HepG2 (cell line): ENCODE data around the gene REEP6. TPM values are rescaled to one million over a fixed set of nuclear protein-coding genes. Genes with fewer than 3 reads are reported as not detected.
A peak's percentile ranks its signal among the peaks of the same experiment; 100 is the strongest.

ENCODE experiments used
- ARID2 ChIP-seq: sonication (generic); formaldehyde crosslinking; IDR thresholded peaks from 2 replicates; pipeline ENCODE4 v1.8.1; 2022; ENCODE audit warnings: mild to moderate bottlenecking, missing genetic modification reagents, borderline replicate concordance
- CBFB ChIP-seq: sonication (generic); formaldehyde crosslinking; IDR thresholded peaks from 2 replicates; pipeline ENCODE4 v1.4.0; 2020; ENCODE audit warnings: missing genetic modification reagents
- IKZF4 ChIP-seq: sonication (generic); formaldehyde crosslinking; IDR thresholded peaks from 2 replicates; pipeline ENCODE4 v1.5.1; 2020; ENCODE audit warnings: borderline replicate concordance, mild to moderate bottlenecking, low read depth, missing genetic modification reagents; ENCODE audit errors: not compliant biosample characterization
- NFIC ChIP-seq: IDR thresholded peaks from 2 replicates; pipeline ENCODE4 v1.6.1; 2012; ENCODE audit warnings: mild to moderate bottlenecking, low read length, inconsistent platforms
- NFKB2 ChIP-seq: sonication (generic); formaldehyde crosslinking; IDR thresholded peaks from 2 replicates; pipeline ENCODE4 v1.4.0; 2020; ENCODE audit warnings: missing genetic modification reagents, borderline replicate concordance
- PCBP1 ChIP-seq: fragments of 200-400 bp; formaldehyde crosslinking; IDR thresholded peaks from 2 replicates; pipeline ENCODE4 v1.6.1; 2017; ENCODE audit warnings: mild to moderate bottlenecking, low read depth, low read length, borderline replicate concordance
- PHF8 ChIP-seq: sonication (generic); formaldehyde crosslinking; IDR thresholded peaks from 2 replicates; pipeline ENCODE4 v1.5.0; 2020; ENCODE audit warnings: missing genetic modification reagents
- POGZ ChIP-seq: sonication (generic); formaldehyde crosslinking; IDR thresholded peaks from 2 replicates; pipeline ENCODE4 v1.4.0; 2020; ENCODE audit warnings: mild to moderate bottlenecking, missing genetic modification reagents
- RCOR2 ChIP-seq: IDR thresholded peaks from 2 replicates; pipeline ENCODE4 v1.6.1; 2016; ENCODE audit warnings: missing biosample characterization, missing genetic modification reagents
- SP4 ChIP-seq: sonication (generic); formaldehyde crosslinking; IDR thresholded peaks from 2 replicates; pipeline ENCODE4 v1.8.1; 2023; ENCODE audit warnings: mild to moderate bottlenecking, missing genetic modification reagents
- ZBTB7A ChIP-seq: sonication (generic); formaldehyde crosslinking; IDR thresholded peaks from 2 replicates; pipeline ENCODE4 v1.8.0; 2022; ENCODE audit warnings: mild to moderate bottlenecking, missing genetic modification reagents
- ZFP90 ChIP-seq: sonication (generic); formaldehyde crosslinking; IDR thresholded peaks from 2 replicates; pipeline ENCODE4 v1.8.0; 2022; ENCODE audit warnings: missing genetic modification reagents, mild to moderate bottlenecking, inconsistent platforms, borderline replicate concordance
- ZNF143 ChIP-seq: sonication (generic); formaldehyde crosslinking; IDR thresholded peaks from 2 replicates; pipeline ENCODE4 v1.4.0; 2020; ENCODE audit warnings: missing genetic modification reagents
- ZNF331 ChIP-seq: sonication (generic); formaldehyde crosslinking; IDR thresholded peaks from 2 replicates; pipeline ENCODE4 v1.4.0; 2020; ENCODE audit warnings: missing genetic modification reagents
- ZNF431 ChIP-seq: sonication (generic); formaldehyde crosslinking; IDR thresholded peaks from 2 replicates; pipeline ENCODE4 v1.9.0; 2022; ENCODE audit warnings: missing genetic modification reagents, low read depth, mild to moderate bottlenecking, borderline replicate concordance
- ZNF530 ChIP-seq: sonication (generic); formaldehyde crosslinking; IDR thresholded peaks from 2 replicates; pipeline ENCODE4 v1.5.0; 2020; ENCODE audit warnings: low read depth, mild to moderate bottlenecking, missing genetic modification reagents
- ZNF614 ChIP-seq: IDR thresholded peaks from 2 replicates; pipeline ENCODE4 v1.6.1; 2018; ENCODE audit warnings: missing biosample characterization, missing genetic modification reagents, inconsistent platforms, borderline replicate concordance
- ZNF629 ChIP-seq: sonication (generic); formaldehyde crosslinking; conservative IDR thresholded peaks from 2 replicates; pipeline ENCODE4 v1.5.0; 2020; ENCODE audit warnings: missing genetic modification reagents
- ZNF777 ChIP-seq: sonication (generic); formaldehyde crosslinking; IDR thresholded peaks from 2 replicates; pipeline ENCODE4 v1.4.0; 2020; ENCODE audit warnings: missing genetic modification reagents
- ZSCAN12 ChIP-seq: sonication (generic); formaldehyde crosslinking; IDR thresholded peaks from 2 replicates; pipeline ENCODE4 v1.9.0; 2021; ENCODE audit warnings: mild to moderate bottlenecking, missing genetic modification reagents
- polyA plus RNA-seq, 8 experiments: library from polyadenylated mRNA; depleted of rRNA in 3 of 8; stranded (reverse) in 7 of 8; unstranded in 1 of 8; fragments of >200 nt; fragmentation: Illumina TruSeq in 4 of 8; extraction: Trizol in 4 of 8; gene quantifications; 2 replicates each; pipeline versions ENCODE4 v1.2.1 to v1.2.3, GENCODE V29; 2011 to 2016; ENCODE audit warnings: low read depth in 4 of 8, missing spikeins in 1 of 8, mixed read lengths in 1 of 8; ENCODE audit not compliant: insufficient read depth in 1 of 8
- total RNA-seq, 5 experiments: library from RNA; depleted of rRNA; stranded (reverse); fragments of >200 nt; fragmentation: Illumina TruSeq; extraction: Trizol; gene quantifications; 2 replicates each; pipeline ENCODE4 v1.2.3, GENCODE V29; 2016; ENCODE audit warnings: low read depth in 1 of 5
- TF ChIP-seq, protein P1 (sequence below): sonication (generic); formaldehyde crosslinking; IDR thresholded peaks from 2 replicates; pipeline ENCODE4 v1.5.0; 2020; ENCODE audit warnings: mild to moderate bottlenecking, missing genetic modification reagents, moderate library complexity
- TF ChIP-seq, protein P2 (sequence below): sonication (generic); formaldehyde crosslinking; IDR thresholded peaks from 2 replicates; pipeline ENCODE4 v1.4.0; 2020; ENCODE audit warnings: low read depth, mild to moderate bottlenecking, missing genetic modification reagents
- TF ChIP-seq, protein P3 (sequence below): sonication (generic); formaldehyde crosslinking; IDR thresholded peaks from 2 replicates; pipeline ENCODE4 v1.4.0; 2020; ENCODE audit warnings: mild to moderate bottlenecking, missing genetic modification reagents
- TF ChIP-seq, protein P4 (sequence below): sonication (generic); formaldehyde crosslinking; IDR thresholded peaks from 2 replicates; pipeline ENCODE4 v1.4.0; 2020; ENCODE audit warnings: mild to moderate bottlenecking, missing genetic modification reagents

Gene REEP6
- total and polyA plus RNA-seq, 2 of the 13 experiments (the other 11 are each of a cell fraction or from before 2014, with no cell fraction given), result 10.0 to 28.8 TPM

DNA sequence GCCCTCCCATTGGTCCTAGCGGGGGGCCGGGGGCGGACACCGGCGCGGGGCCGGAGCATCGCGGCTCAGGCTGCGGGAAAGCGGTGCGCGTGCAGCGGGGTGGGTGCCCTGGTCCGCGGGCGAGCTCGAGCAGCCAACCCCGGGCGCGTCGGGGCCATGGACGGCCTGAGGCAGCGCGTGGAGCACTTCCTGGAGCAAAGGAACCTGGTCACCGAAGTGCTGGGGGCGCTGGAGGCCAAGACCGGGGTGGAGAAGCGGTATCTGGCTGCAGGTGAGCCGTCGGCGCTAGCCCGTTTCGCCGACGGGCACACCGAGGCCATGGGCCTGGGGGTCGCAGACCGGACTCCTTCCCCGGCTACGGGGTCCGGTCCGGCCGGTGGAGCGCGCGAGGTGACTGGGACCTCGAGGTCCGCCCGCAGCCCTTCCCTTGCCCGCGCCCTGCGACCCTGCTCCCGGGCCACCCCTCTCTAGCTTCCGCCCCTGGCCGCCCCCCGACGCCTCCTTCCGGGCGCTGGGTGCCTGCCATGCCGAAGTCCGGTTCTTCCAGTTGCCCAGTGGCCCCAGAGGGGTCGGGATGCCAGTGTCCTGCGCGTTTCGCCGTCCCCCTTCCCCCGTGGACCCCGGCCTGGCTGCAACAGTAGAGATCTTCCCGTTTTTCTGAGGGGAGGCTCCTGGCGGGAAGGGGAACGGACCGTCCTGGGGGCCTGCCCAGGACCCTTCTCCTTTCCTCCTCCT, at the start of gene REEP6 (continued):
- TF ChIP-seq ZNF777 (CRISPR knock-in tag) (peak; percentile 96), ZNF331 (CRISPR knock-in tag) (peak; percentile 28; the same call in 1 of the 2 replicates), PHF8 (CRISPR knock-in tag) (peak; percentile 47; the same call in 1 of the 2 replicates), IKZF4 (CRISPR knock-in tag) (peak; percentile 80), ZNF143 (CRISPR knock-in tag) (peak; percentile 15), ARID2 (CRISPR knock-in tag) (0 out of 2 replicates have a peak, but pooled peaks have one; percentile 71), SP4 (CRISPR knock-in tag) (peak; percentile 86; the same call in 1 of the 2 replicates), ZNF629 (CRISPR knock-in tag) (peak; percentile 99), ZFP90 (CRISPR knock-in tag) (peak; percentile 77; the same call in 1 of the 2 replicates), POGZ (CRISPR knock-in tag) (peak; percentile 13; the same call in 1 of the 2 replicates), ZSCAN12 (CRISPR knock-in tag) (peak; percentile 86; the same call in 1 of the 2 replicates), CBFB (0 out of 2 replicates have a peak, but pooled peaks have one; percentile 18), ZNF431 (CRISPR knock-in tag) (0 out of 2 replicates have a peak, but pooled peaks have one; percentile 61), ZBTB7A (CRISPR knock-in tag) (peak; percentile 42; the same call in 1 of the 2 replicates), NFKB2 (CRISPR knock-in tag) (peak; percentile 78; the same call in 1 of the 2 replicates), NFIC (no peak), RCOR2 (CRISPR knock-in tag) (peak; percentile 64; the same call in 1 of the 2 replicates), ZNF614 (CRISPR knock-in tag) (no peak), ZNF530 (peak; percentile 85; the same call in 1 of the 2 replicates), PCBP1 (peak; percentile 56; the same call in 1 of the 2 replicates)
- TF ChIP-seq, protein P1, sequence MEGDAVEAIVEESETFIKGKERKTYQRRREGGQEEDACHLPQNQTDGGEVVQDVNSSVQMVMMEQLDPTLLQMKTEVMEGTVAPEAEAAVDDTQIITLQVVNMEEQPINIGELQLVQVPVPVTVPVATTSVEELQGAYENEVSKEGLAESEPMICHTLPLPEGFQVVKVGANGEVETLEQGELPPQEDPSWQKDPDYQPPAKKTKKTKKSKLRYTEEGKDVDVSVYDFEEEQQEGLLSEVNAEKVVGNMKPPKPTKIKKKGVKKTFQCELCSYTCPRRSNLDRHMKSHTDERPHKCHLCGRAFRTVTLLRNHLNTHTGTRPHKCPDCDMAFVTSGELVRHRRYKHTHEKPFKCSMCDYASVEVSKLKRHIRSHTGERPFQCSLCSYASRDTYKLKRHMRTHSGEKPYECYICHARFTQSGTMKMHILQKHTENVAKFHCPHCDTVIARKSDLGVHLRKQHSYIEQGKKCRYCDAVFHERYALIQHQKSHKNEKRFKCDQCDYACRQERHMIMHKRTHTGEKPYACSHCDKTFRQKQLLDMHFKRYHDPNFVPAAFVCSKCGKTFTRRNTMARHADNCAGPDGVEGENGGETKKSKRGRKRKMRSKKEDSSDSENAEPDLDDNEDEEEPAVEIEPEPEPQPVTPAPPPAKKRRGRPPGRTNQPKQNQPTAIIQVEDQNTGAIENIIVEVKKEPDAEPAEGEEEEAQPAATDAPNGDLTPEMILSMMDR (CRISPR knock-in tag), result 0 out of 2 replicates have a peak, but pooled peaks have one; percentile 2
- TF ChIP-seq, protein P2, sequence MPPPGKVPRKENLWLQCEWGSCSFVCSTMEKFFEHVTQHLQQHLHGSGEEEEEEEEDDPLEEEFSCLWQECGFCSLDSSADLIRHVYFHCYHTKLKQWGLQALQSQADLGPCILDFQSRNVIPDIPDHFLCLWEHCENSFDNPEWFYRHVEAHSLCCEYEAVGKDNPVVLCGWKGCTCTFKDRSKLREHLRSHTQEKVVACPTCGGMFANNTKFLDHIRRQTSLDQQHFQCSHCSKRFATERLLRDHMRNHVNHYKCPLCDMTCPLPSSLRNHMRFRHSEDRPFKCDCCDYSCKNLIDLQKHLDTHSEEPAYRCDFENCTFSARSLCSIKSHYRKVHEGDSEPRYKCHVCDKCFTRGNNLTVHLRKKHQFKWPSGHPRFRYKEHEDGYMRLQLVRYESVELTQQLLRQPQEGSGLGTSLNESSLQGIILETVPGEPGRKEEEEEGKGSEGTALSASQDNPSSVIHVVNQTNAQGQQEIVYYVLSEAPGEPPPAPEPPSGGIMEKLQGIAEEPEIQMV, result peak; percentile 73; the same call in 1 of the 2 replicates
- TF ChIP-seq, protein P3, sequence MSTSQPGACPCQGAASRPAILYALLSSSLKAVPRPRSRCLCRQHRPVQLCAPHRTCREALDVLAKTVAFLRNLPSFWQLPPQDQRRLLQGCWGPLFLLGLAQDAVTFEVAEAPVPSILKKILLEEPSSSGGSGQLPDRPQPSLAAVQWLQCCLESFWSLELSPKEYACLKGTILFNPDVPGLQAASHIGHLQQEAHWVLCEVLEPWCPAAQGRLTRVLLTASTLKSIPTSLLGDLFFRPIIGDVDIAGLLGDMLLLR (CRISPR knock-in tag), result no peak
- TF ChIP-seq, protein P4, sequence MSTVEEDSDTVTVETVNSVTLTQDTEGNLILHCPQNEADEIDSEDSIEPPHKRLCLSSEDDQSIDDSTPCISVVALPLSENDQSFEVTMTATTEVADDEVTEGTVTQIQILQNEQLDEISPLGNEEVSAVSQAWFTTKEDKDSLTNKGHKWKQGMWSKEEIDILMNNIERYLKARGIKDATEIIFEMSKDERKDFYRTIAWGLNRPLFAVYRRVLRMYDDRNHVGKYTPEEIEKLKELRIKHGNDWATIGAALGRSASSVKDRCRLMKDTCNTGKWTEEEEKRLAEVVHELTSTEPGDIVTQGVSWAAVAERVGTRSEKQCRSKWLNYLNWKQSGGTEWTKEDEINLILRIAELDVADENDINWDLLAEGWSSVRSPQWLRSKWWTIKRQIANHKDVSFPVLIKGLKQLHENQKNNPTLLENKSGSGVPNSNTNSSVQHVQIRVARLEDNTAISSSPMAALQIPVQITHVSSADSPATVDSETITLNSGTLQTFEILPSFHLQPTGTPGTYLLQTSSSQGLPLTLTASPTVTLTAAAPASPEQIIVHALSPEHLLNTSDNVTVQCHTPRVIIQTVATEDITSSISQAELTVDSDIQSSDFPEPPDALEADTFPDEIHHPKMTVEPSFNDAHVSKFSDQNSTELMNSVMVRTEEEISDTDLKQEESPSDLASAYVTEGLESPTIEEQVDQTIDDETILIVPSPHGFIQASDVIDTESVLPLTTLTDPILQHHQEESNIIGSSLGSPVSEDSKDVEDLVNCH (CRISPR knock-in tag), result no peak
